NCI-H1092 (cell line): ENCODE measurements around the gene CYP46A1.
"Not testable (repeated sequence)": the region's sequence is repeated elsewhere in the genome, so short reads cannot be mapped to it uniquely, and the experiment has no call there.

ENCODE experiments used
- DNase-seq: peaks from one replicate; lab custom pipeline; 2025; lab: John Stamatoyannopoulos, UW

Gene CYP46A1

GRCh38 chr14:99657645-99658155 is 26.4 kb upstream of the CYP46A1 start:
- no peak for DNase-seq

GRCh38 chr14:99658218-99658845 is 25.8 kb upstream of the CYP46A1 start:
- DNase-seq = no peak

GRCh38 chr14:99659333-99659741 is 24.8 kb upstream of the CYP46A1 start:
- no peak for DNase-seq

DNA sequence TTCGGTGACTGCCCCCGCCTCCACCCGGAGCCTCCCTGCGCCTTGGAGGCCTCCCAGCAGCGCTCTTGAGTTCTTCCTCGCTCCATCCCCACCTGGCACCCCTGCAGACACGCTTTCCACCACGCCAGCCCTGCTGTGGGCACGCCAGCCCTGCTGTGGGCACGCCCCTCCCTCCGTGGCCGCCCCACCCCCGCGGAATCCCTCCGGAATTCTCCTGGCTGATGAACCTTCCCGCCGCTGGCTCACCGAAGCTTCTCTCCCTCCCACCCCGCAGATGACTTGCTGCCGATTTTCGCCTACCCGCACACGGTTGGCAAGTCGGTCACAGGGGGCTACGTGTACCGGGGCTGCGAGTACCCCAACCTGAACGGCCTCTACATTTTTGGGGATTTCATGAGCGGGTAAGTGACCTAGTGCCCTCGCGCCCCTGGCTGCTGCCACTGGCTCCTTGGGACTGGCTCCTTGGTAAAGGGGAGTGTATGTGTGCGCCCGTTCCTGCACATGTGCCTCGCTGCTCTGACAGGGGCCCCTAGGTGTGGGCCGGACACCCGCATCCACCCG is 24.0 kb upstream of the CYP46A1 start:
- no peak for DNase-seq

- no peak for DNase-seq
Measured at GRCh38 chr14:99660794-99661193, 23.3 kb upstream of the CYP46A1 start.

- DNase-seq = not testable (repeated sequence)
Measured at GRCh38 chr14:99661206-99661605, 22.9 kb upstream of the CYP46A1 start.

DNA sequence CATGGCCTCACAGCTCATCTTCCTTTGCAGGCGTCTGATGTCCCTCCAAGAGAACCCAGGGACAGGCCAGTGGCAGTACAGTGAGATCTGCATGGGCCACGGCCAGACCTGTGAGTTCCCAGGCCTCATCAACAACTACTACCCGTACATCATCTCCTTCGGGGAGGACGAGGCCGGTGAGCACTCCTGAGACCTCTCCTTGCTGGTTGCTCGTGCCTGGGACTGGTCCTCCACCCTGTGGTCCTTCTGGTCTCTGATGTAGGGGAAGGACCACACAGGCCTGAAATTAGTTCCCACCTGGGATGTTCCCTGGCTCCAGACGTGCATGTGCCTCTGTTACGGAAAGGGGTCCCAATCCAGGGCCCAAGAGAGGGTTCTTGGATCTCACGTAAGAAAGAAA is 21.3 kb upstream of the CYP46A1 start:
- DNase-seq = no peak

GRCh38 chr14:99663386-99664057 is 20.6 kb upstream of the CYP46A1 start:
- DNase-seq = no peak

DNA sequence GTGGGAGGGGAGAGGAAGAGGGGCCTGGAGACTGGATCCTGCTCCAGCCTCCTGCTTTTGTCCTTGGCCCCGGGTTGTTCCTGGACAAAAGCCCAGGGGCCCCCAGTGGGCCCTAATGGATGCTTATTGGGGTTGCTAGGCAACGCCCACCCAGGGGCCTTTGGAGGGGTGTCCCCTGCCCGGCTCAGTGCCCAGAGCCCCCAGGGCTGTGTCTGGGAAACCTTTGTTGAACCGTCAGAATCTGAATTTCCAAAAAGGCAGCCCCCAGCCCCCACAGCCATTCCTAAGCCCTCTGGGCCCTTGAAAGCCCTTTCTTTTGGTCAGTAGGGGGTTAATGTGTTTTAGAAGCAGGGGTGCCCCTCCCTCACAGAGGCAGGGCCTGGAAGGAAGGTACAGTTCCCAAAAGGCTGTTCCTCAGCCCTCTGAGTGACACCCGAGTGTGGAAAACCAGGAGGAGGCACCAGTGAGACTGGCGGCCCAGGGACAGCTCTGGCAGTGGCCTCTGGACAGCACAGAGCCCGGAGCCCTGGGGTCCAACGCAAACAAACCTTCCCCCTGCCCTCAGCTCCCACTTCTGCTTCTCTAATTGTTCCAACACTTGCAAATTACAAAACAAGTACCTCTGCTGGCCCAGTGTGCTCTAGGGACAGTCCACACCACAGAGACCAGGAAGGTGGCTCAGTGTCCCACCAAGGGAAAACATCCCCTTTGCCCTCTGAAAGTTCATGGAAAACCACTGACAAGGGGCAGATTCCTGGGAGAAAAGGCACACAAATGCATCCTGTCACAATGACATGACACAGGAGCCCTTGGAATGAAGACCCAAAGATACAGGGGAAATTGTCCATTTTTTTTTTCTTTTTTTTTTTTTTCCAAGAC is 19.8 kb upstream of the CYP46A1 start:
- no peak for DNase-seq

- no peak for DNase-seq
Measured at GRCh38 chr14:99664937-99665273, 19.2 kb upstream of the CYP46A1 start.

- DNase-seq = no peak
Measured at GRCh38 chr14:99666533-99666932, 17.6 kb upstream of the CYP46A1 start.

GRCh38 chr14:99667045-99667444 is 17.1 kb upstream of the CYP46A1 start:
- no peak for DNase-seq

DNA sequence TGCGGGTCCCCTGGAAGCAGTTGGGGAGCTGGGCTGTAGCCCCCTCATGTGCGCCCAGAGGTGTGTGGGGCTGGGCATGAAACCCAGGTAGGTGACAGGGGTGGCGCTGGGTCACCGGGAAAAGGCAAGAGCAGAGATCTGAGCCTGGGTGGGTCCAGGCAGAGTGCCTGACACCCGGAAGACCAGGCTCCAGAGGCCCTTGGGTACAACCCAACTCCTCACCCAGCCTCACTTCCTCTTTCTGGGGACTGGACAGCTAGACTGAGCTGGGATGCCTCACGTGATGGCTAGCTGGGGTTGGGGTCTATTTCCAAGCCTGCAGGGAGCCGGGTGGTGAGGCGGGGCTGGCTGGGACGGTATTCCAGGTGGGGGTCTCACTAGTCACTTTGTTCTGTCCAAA is 16.3 kb upstream of the CYP46A1 start:
- DNase-seq = no peak

- DNase-seq = no peak
Measured at GRCh38 chr14:99668307-99669295, 15.5 kb upstream of the CYP46A1 start.

DNA sequence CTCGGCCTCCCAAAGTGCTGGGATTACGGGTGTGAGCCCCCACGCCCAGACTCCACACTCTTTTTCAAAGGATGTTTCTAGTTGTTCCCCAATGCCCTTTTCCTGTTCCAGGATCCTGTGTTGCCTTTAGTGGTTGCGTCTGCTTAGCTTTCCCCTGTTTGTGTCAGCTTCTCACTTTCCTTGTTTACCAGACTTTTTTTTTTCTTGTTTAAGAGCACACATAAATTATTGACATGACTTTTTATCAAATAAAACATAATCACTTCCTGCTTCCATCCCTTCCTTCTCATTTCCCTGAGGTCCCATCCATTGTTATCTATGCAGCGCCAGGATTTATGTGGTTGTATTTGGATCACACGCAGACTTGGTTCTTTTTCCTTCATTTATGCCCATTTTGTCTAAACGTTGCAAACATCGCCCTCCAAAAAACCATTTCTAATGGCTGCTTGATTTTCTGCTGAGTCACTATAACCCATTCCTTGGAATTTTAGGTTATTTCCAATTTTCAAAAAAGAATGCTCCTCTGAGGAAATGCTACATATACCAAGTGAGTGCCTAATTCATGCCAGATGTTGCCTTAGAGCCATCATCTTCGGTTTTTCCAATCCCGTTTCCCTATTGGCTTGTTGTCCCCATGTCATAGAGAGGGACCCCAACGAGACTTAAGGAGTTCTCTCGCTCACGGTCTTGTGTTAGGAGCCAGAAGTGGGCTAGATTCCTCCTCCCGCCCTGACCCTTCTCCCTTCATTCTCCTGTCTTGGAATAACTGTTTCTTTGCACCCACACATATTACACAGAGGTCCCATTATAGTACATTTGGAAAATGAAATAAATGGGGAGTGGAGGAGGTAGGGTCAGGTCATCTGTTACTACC is 13.5 kb upstream of the CYP46A1 start:
- DNase-seq = no peak

DNA sequence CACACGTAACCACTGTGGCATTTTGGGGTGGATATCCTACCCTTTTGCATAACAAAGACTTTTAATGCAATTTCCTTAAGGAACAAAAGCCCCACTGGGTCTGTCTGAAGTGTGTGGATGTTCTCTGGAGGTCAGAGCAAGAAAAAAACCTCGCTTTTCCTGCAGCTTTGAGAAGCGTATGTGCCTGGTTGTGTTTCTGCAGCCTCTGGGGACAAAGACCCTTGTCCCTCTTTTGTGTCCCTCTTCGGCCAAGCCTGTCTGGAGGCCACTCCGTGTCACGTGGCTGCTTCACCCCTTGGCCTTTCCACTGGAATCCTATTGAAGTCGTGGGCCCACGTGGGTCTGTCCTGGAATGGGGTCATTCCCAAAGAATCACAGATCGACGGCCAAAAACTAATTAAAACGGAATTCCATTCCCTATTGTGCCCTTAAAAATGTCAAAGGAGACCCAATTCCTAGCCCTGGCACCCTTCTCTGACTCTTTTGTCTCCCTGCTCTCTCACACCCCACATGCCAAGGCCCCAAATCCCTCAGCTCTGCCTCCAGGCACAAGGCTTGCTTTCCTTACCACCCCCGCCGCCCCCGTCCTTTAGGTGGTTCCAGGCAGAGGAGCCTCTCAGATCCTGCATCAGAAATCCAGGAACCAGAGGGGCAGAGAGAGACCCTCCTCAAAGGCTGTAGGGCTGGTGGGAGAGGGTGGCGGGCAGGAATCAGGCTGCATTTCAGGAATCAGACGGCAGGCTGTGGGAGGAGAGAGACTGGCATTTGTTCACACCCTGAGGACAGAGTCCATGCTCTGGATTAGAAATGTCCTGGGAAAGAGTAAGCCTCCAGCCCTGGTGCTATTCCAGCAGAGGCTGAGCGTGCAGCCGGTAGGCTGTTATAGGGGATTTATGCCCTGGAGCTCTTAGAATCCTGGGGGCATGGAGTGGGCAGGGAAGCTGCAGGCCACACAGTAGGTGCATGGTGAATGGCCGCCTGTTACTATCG is 12.6 kb upstream of the CYP46A1 start:
- no peak for DNase-seq

GRCh38 chr14:99672506-99673304 is 11.4 kb upstream of the CYP46A1 start:
- DNase-seq = no peak
